Measurements from ENCODE around the gene TMEM167A. TPM values are rescaled to one million over a fixed set of nuclear protein-coding genes. Genes with fewer than 3 reads are reported as not detected.

TMEM167A gene
- total and polyA plus RNA-seq, 2 of the 4 experiments (the other 2 are of a cell fraction) = 34.6 to 45.1 TPM

- H3K4me2 ChIP-seq (ENCODE audit: low read depth, low read length) = no peak overlapping the region
Measured at GRCh38 chr5:83118471-83118870, 41.3 kb upstream of the TMEM167A start.

More at GRCh38 chr5:83118471-83118870, 41.3 kb upstream of the TMEM167A start:
- no peaks in the 10 kb centered on the region for H3K9me1 ChIP-seq (ENCODE audit: insufficient read depth, low read length)
- H3K27ac ChIP-seq (ENCODE audit: insufficient read depth, low read length) = no peak overlapping the region
- in situ Hi-C loops (cut with MboI; ENCODE audit: low sequenced_read_pairs) (no loop called here), intact Hi-C loops (cut with micrococcal nuclease) (no loop called here), dilution Hi-C loops (cut with HindIII; ENCODE audit: low sequenced_read_pairs, unreplicated experiment) (no loop called here)
- no peak for ATAC-seq (ENCODE audit: low read depth)
- DNase-seq = no peak
- no peak overlapping the region for H2AK5ac ChIP-seq (ENCODE audit: low read depth, low read length)
- no peaks in the 10 kb centered on the region for H3K4me1 ChIP-seq (ENCODE audit: control insufficient read depth, insufficient read depth, low read length)
- TF ChIP-seq POLR2A (IDR thresholded peaks at IDR 0.05; ENCODE audit: low read depth, low read length) (no peak), BHLHE40 (IDR thresholded peaks at IDR 0.05; ENCODE audit: low read depth, low read length) (no peak), CTCF (conservative IDR thresholded peaks at IDR 0.05; ENCODE audit: low read depth, low read length) (no peak), CHD1 (IDR thresholded peaks at IDR 0.05; ENCODE audit: low read depth, low read length) (no peak), RCOR1 (IDR thresholded peaks at IDR 0.05; ENCODE audit: insufficient replicate concordance, low read length) (no peak), SMC3 (IDR thresholded peaks at IDR 0.05; ENCODE audit: low read depth, low read length) (no peak), ELK1 (IDR thresholded peaks at IDR 0.05; ENCODE audit: borderline replicate concordance, low read depth, low read length) (no peak), MAZ (IDR thresholded peaks at IDR 0.05; ENCODE audit: borderline replicate concordance, low read depth, low read length) (no peak), USF2 (IDR thresholded peaks at IDR 0.05; ENCODE audit: low read depth, low read length) (no peak), RFX5 (IDR thresholded peaks at IDR 0.05; ENCODE audit: low read depth, low read length) (no peak), MAFK (IDR thresholded peaks at IDR 0.05; ENCODE audit: low read depth, low read length) (no peak), MXI1 (IDR thresholded peaks at IDR 0.05; ENCODE audit: borderline replicate concordance, low read depth, low read length) (no peak)
- CTCF ChIA-PET = no interaction called here
- no CpG with 5 or more reads among the region's 1 CpG for WGBS, 2 experiments (ENCODE audit: extremely low coverage in 2 of 2, insufficient read length in 1 of 2)
- H3K9me3 ChIP-seq (ENCODE audit: control insufficient read depth, insufficient read depth, low read length) = peaks cover 3% of the 10 kb centered on the region; the same call in 1 of the 2 replicates
- no TSS peak for BruUV-seq (replicated peaks)
- no peaks in the 10 kb centered on the region; a peak in 1 of 4 replicates for H3K79me1 ChIP-seq (ENCODE audit: low read depth in 1 of 2, low read length in 2 of 2)
- H2BK15ac ChIP-seq (ENCODE audit: low read depth, low read length) = no peak overlapping the region
- H3K23ac ChIP-seq (ENCODE audit: low read depth, low read length) = no peak overlapping the region
- H3K9ac ChIP-seq (ENCODE audit: low read depth, low read length) = no peak overlapping the region
- no peak overlapping the region for H2BK120ac ChIP-seq (ENCODE audit: low read depth, low read length)
- no peak overlapping the region for H2AK9ac ChIP-seq (replicated peaks; ENCODE audit: low read depth, low read length, poor library complexity)
- H4K20me1 ChIP-seq (ENCODE audit: insufficient read depth, low read length) = no peaks in the 10 kb centered on the region
- H4K5ac ChIP-seq (ENCODE audit: low read depth, low read length) = no peak overlapping the region
- no peak overlapping the region for H4K8ac ChIP-seq (ENCODE audit: low read depth in 2 of 2, low read length in 2 of 2)
- H3K4me3 ChIP-seq (ENCODE audit: insufficient read depth, low read depth, low read length) = no peak overlapping the region
- no peak overlapping the region for H2AFZ ChIP-seq (replicated peaks; ENCODE audit: low read length, poor library complexity)
- no peak overlapping the region for H3K14ac ChIP-seq (replicated peaks; ENCODE audit: low read depth, low read length)
- no peak overlapping the region for H3K18ac ChIP-seq (ENCODE audit: low read depth, low read length)
- no peaks in the 10 kb centered on the region for H3K36me3 ChIP-seq (ENCODE audit: control insufficient read depth, insufficient read depth, low read length)
- H3K56ac ChIP-seq (ENCODE audit: extremely low read depth, insufficient read depth, low read length) = no peak overlapping the region
- H3K4ac ChIP-seq (ENCODE audit: low read depth, low read length) = no peak overlapping the region
- H2BK5ac ChIP-seq (ENCODE audit: low read depth, low read length, poor library complexity, severe bottlenecking) = no peak overlapping the region
- H2BK20ac ChIP-seq (ENCODE audit: low read depth, low read length) = no peak overlapping the region
- H4K91ac ChIP-seq (ENCODE audit: insufficient read depth, low read depth, low read length) = no peak overlapping the region
- POLR2A ChIA-PET (ENCODE audit: unreplicated experiment) = no interaction called here
- no peaks in the 10 kb centered on the region for H3K27me3 ChIP-seq (ENCODE audit: control insufficient read depth, insufficient read depth, low read length)

All from IMR-90 (cell line).